Measurements from ENCODE around the gene MDN1.

Gene MDN1

DNA sequence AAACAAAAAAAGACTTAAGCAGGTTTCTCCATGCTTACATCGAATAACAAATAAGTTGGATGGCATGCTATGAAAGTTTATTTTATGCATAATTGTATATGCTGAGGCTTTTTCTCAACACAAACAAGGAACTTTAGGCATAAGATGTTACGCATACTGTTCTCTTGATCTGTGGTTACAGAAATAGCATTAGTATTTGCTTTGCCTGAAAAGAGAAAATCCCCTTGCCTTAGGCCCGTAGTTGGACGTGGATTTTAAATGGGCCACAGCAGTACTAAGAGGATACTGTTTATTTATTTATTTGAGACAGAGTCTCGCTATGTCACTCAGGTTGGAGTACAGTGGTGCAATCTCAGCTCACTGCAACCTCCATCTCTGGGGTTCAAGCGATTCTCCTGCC lies 200.0 kb downstream of the MDN1 start:
- H3K27ac ChIP-seq: no peak overlapping the region
- H3K4me3 ChIP-seq: no peak overlapping the region

- Histone ChIP-seq H3K4me3 (no peak overlapping the region), H3K27ac (no peak overlapping the region)
These were observed 201.6 kb downstream of the MDN1 start for GRCh38 chr6:89618026-89618425.

GRCh38 chr6:89616531-89616930 lies 203.1 kb downstream of the MDN1 start:
- no peak overlapping the region for H3K4me3 ChIP-seq
- no peak overlapping the region for H3K27ac ChIP-seq

DNA sequence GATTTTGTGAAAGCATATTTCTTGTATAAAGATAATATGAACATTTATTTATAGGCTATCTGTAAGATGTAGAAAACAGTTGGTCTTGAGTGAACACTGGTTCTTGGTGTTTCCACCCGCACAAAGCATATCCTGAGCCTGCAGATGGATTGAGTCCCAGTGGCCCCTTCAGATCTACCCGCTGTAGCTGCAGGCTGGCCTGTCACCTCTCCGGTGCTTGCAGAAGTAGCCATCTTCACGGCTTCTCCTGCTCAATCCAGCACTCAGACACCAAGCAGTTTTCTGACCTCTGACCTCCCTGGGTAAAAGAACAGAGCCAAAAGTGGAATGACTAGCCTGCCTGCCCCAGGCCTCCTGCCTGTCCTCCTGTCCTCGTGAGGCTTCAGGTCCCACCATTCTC lies 203.7 kb downstream of the MDN1 start:
- Histone ChIP-seq H3K4me3 (no peak overlapping the region), H3K27ac (no peak overlapping the region)

- Histone ChIP-seq H3K4me3 (no peak overlapping the region), H3K27ac (no peak overlapping the region)
These were observed 205.8 kb downstream of the MDN1 start for GRCh38 chr6:89613790-89614189.

DNA sequence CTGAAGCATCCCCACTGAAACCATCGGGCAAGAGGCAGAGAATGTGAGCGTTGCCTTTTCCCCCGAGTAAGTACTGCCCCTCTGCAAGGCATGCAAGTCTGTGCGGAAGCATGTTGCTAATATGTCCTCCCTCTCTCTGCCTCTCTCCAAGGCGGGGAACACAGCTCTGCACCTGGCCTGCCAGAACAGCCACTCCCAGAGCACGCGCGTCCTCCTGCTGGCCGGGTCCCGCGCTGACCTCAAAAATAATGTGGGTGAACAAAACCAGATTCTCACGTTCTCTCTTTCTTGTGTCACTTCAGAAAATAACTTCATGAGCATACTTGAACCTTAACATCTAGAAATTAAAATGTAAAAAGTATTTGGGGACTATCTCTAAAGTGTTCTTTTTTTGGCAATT lies 207.5 kb downstream of the MDN1 start:
- no peak overlapping the region for H3K4me3 ChIP-seq
- H3K27ac ChIP-seq: no peak overlapping the region

GRCh38 chr6:89611666-89612065 lies 207.9 kb downstream of the MDN1 start:
- Histone ChIP-seq H3K27ac (no peak overlapping the region), H3K4me3 (no peak overlapping the region)

DNA sequence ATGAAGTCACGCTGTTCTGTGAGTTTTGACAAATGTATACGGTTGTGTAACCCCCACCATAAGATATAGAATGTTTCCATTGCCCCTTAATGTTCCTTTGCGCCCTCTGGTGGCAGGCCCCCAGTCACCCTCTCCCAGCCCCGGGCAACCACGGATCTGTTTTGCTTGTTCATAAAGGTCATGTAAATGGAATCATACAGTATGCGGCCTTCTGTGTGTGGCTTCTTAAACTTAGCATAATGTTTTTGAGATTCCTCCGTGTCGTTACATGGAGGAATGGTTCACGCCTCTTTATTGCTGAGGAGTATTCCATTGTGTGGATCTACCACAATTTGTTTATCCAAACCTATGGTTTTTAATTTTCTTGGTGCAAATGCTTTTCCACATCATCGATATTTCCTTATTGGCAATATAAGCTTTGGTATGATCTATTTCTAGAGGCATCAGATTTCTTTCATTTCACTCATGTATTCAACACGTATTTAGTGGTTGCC lies 209.4 kb downstream of the MDN1 start:
- no peak overlapping the region for H3K4me3 ChIP-seq
- H3K27ac ChIP-seq: no peak overlapping the region

GRCh38 chr6:89605861-89606260 lies 213.7 kb downstream of the MDN1 start:
- Histone ChIP-seq H3K4me3 (no peak overlapping the region), H3K27ac (no peak overlapping the region)

GRCh38 chr6:89604653-89605052 lies 214.9 kb downstream of the MDN1 start:
- Histone ChIP-seq H3K4me3 (no peak overlapping the region), H3K27ac (no peak overlapping the region)

DNA sequence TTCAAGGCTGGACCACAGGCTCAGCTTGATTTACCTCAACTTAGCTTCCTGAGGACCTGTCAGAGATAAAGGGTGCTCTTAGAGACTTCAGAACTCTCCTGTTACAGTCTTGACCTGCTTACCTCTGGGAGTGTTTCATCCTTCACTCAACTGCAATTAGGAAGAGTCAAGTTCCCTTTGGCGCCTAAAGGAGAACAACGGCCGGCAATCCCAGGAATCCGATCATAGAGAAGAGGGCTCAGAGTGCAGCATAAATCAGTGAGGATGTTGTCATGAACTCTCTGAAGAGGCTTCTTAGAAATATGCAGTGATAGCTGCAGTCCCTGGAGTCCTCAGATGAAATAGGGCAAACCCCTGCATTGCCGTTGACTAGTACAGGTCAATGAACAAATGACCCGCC lies 217.4 kb downstream of the MDN1 start:
- Histone ChIP-seq H3K27ac (no peak overlapping the region), H3K4me3 (no peak overlapping the region)

- Histone ChIP-seq H3K27ac (no peak overlapping the region), H3K4me3 (no peak overlapping the region)
These were observed 219.9 kb downstream of the MDN1 start for GRCh38 chr6:89599727-89600126.

GRCh38 chr6:89597988-89598387 lies 221.6 kb downstream of the MDN1 start:
- Histone ChIP-seq H3K4me3 (no peak overlapping the region), H3K27ac (no peak overlapping the region)

DNA sequence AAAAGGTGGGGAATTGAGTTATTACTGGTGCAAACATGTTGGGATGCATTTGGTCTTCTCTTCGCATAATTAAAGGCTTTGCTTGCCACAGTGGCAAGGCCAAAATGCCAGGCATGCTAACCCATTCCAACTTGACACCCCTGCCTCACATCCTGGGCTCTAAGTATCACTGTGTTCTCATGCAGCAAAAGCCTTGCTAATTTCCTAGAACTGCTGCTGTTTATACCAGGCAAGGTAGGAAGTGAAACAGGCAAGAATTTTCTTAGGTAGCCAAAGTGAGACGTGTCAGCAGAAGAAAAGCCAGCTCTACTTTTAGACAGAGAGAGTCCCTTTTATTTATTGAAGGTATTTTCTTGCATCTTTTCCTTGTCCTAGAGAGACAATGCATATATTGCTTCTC lies 222.2 kb downstream of the MDN1 start:
- Histone ChIP-seq H3K27ac (no peak overlapping the region), H3K4me3 (no peak overlapping the region)

DNA sequence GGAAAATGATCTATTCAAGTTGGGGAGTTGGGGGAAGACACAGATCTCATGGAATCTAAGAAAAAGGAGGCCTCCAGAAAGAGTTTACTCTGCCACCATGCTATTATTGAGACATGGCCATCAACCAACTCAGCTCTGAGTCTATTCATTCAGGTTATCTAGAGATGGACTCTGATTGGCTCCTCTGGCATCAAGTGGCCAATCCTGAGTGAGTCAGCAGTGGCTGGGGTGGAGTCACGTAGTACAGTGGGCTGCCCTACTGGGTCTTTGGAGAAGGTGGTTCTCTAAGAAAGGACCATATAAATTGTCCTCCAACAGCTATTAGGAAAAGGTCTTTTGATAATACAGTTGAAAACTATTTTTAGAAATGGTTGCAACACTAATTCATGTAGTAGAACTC lies 223.1 kb downstream of the MDN1 start:
- Histone ChIP-seq H3K4me3 (no peak overlapping the region), H3K27ac (no peak overlapping the region)

- no peak overlapping the region for H3K4me3 ChIP-seq
These were observed 223.5 kb downstream of the MDN1 start for GRCh38 chr6:89596056-89596455.

More at GRCh38 chr6:89596056-89596455, 223.5 kb downstream of the MDN1 start:
- H3K27ac ChIP-seq: no peak overlapping the region
